ENCODE measurements around the gene DPP6. TPM values are rescaled to one million over a fixed set of nuclear protein-coding genes. Genes with fewer than 3 reads are reported as not detected.

The DPP6 gene
- total and polyA plus RNA-seq, 2 of the 8 experiments (the other 6 are each of a cell fraction or from before 2014, with no cell fraction given), result 4.7 to 6.8 TPM

DNA sequence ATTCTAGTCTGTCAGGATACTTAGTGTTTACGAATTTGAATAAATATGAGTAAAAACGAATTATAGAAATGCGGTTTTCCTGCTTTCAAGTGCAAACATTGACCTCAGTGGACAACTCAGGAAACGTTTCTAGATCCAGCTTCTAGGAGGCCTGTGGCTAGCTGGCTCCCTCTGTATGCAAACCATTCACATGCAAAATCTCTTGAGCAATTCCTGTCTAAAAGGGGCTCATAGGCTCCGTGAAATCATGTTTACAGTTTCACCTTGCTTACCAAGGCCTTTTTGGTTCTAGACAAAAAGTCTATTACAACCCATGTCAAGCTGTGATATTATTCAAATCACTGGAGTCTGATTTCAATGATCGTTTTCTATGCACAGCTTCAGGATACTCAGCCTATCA lies 364.5 kb downstream of the DPP6 start:
- Histone ChIP-seq H3K23me2 (ENCODE audit: low read depth, low read length) (no peaks in the 10 kb centered on the region), H3K27ac (ENCODE audit: low read depth, low read length) (no peak overlapping the region), H2AK5ac (ENCODE audit: low read depth, low read length) (no peak overlapping the region), H3K36me3 (ENCODE audit: control insufficient read depth in 2 of 4, insufficient read depth in 4 of 4, low read length in 3 of 4) (no peaks in the 10 kb centered on the region), H3K4ac (replicated peaks; ENCODE audit: insufficient read length, low read depth, low read length) (no peak overlapping the region), H2AFZ (ENCODE audit: low read length) (no peak overlapping the region), H2BK120ac (replicated peaks; ENCODE audit: low read depth, low read length) (no peak overlapping the region), H3K9ac (replicated peaks in 1 of 4; ENCODE audit: extremely low read depth in 1 of 4, low read depth in 3 of 4, low read length in 3 of 4) (no peak overlapping the region), H3K79me2 (ENCODE audit: control insufficient read depth in 1 of 2, insufficient read depth in 2 of 2, low read length in 2 of 2) (no peaks in the 10 kb centered on the region), H2BK20ac (ENCODE audit: low read length) (no peak overlapping the region), H2BK12ac (ENCODE audit: low read depth, low read length) (no peak overlapping the region; the same call in 1 of the 2 replicates), H3K4me2 (ENCODE audit: insufficient read depth in 1 of 2, low read depth in 2 of 2, low read length in 2 of 2) (0 out of 4 replicates have a peak overlapping the region, but pooled peaks have one; percentile 15 to 19), H3K56ac (replicated peaks; ENCODE audit: insufficient read length, low read depth, low read length) (no peak overlapping the region), H4K20me1 (replicated peaks in 1 of 2; ENCODE audit: control insufficient read depth in 1 of 2, insufficient read depth in 2 of 2, low read length in 2 of 2) (no peaks in the 10 kb centered on the region), H2BK15ac (ENCODE audit: low read length) (no peak overlapping the region), H3K23ac (ENCODE audit: insufficient read length) (no peak overlapping the region), H2BK5ac (ENCODE audit: low read depth, low read length) (no peak overlapping the region; the same call in 1 of the 2 replicates), H4K91ac (replicated peaks; ENCODE audit: insufficient read length, low read length) (no peak overlapping the region), H4K8ac (ENCODE audit: extremely low read depth, insufficient read depth, low read length) (no peak overlapping the region), H3K4me3 (ENCODE audit: extremely low read depth in 1 of 4, insufficient read depth in 2 of 4, low read depth in 3 of 4, low read length in 4 of 4) (no peak overlapping the region), H3K18ac (ENCODE audit: extremely low read depth, low read length) (no peak overlapping the region; the same call in 1 of the 2 replicates), H3K27me3 (replicated peaks in 1 of 4; ENCODE audit: control insufficient read depth in 3 of 4, extremely low read depth in 1 of 4, insufficient read depth in 3 of 4, low read length in 3 of 4) (no peaks in the 10 kb centered on the region; a peak in 1 of 7 replicates), H3K9me3 (ENCODE audit: insufficient read depth in 2 of 2, low read depth in 1 of 2, low read length in 1 of 2) (no peaks in the 10 kb centered on the region), H3K14ac (ENCODE audit: insufficient read length) (no peak overlapping the region), H4K5ac (ENCODE audit: insufficient read length, low read depth, low read length) (no peak overlapping the region), H3K4me1 (replicated peaks in 1 of 4; ENCODE audit: control insufficient read depth in 3 of 4, insufficient read depth in 4 of 4, low read length in 3 of 4) (peaks cover 0 to 5% (median 2%) of the 10 kb centered on the region in 4 experiments; a peak in 3 of 7 replicates), H3K79me1 (ENCODE audit: low read depth, low read length) (no peaks in the 10 kb centered on the region)
- peak; percentile 82 for TF ChIP-seq CEBPB (IDR thresholded peaks at IDR 0.05; ENCODE audit: low read depth, low read length)
- TF ChIP-seq, protein P1, sequence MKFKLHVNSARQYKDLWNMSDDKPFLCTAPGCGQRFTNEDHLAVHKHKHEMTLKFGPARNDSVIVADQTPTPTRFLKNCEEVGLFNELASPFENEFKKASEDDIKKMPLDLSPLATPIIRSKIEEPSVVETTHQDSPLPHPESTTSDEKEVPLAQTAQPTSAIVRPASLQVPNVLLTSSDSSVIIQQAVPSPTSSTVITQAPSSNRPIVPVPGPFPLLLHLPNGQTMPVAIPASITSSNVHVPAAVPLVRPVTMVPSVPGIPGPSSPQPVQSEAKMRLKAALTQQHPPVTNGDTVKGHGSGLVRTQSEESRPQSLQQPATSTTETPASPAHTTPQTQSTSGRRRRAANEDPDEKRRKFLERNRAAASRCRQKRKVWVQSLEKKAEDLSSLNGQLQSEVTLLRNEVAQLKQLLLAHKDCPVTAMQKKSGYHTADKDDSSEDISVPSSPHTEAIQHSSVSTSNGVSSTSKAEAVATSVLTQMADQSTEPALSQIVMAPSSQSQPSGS (IDR thresholded peaks at IDR 0.05; ENCODE audit: low read length), result no peak
- 0 out of 2 replicates have a peak, but pooled peaks have one; percentile 35 for TF ChIP-seq POU5F1 (IDR thresholded peaks at IDR 0.05; ENCODE audit: low read depth, low read length)
- no peak for DNase-seq (ENCODE audit: low read depth in 1 of 2, low spot score in 2 of 2)
- ChIA-PET CTCF (ENCODE audit: partially characterized antibody) (interaction anchor here (0.6 kb wide), 1 partner anchor 201 kb away, joined by 3 read pairs; no protein-coding TSS in a partner anchor), POLR2A (ENCODE audit: partially characterized antibody) (no interaction called here)
- WGBS, 2 experiments (ENCODE audit: extremely low coverage in 1 of 2, insufficient coverage in 1 of 2, insufficient read length in 1 of 2, insufficient replicate concordance in 2 of 2, low coverage in 1 of 2, low lambda C conversion rate in 2 of 2, missing lambda C conversion rate in 1 of 2), result 60% methylated on average over 6 of the region's 6 CpGs; no CpG with 5 or more reads in 1 of the 2 experiments
- FAIRE-seq, result no peak
